Measurements from ENCODE around the gene MAGEB4. TPM values are rescaled to one million over a fixed set of nuclear protein-coding genes. Genes with fewer than 3 reads are reported as not detected.

The MAGEB4 gene, protein sequence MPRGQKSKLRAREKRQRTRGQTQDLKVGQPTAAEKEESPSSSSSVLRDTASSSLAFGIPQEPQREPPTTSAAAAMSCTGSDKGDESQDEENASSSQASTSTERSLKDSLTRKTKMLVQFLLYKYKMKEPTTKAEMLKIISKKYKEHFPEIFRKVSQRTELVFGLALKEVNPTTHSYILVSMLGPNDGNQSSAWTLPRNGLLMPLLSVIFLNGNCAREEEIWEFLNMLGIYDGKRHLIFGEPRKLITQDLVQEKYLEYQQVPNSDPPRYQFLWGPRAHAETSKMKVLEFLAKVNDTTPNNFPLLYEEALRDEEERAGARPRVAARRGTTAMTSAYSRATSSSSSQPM
- not detected in 2 replicates for total RNA-seq

GRCh38 chrX:30241724-30242415 is at the start of gene MAGEB4:
MAGEB4 (plus strand) TSS chrX:30242000; CDS start chrX:30242136, 136 bp downstream.

GRCh38 chrX:30215357-30215843 is 26.4 kb upstream of the MAGEB4 start, which contains the start of gene MAGEB2:
MAGEB2 (plus strand) TSS chrX:30215563; CDS start chrX:30218581, 3,018 bp downstream.

DNA sequence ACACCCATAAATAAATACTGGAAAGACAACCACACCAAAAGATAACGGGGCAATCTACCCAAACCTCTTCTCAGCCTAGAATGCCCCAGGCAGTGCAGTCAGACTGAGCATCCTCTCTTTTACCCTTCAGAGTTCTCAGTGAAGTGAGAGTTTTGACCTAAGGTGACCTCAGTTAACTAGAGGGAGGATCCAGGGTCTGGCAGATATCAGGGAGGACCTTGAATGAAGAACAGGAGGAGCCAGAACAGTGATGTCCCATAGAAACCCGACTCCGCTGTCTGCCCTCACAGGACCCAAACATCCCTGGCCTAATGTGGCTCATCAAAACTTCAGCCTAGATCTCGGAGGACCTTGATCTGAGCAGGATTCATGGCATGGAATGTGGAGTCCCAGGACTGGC is 11.4 kb upstream of the MAGEB4 start, which contains the start of gene MAGEB3:
Gene MAGEB3 (plus strand): TSS at position 263 of the 400 bp plus-strand sequence. CDS start 5,268 bp downstream, outside the sequence.

DNA sequence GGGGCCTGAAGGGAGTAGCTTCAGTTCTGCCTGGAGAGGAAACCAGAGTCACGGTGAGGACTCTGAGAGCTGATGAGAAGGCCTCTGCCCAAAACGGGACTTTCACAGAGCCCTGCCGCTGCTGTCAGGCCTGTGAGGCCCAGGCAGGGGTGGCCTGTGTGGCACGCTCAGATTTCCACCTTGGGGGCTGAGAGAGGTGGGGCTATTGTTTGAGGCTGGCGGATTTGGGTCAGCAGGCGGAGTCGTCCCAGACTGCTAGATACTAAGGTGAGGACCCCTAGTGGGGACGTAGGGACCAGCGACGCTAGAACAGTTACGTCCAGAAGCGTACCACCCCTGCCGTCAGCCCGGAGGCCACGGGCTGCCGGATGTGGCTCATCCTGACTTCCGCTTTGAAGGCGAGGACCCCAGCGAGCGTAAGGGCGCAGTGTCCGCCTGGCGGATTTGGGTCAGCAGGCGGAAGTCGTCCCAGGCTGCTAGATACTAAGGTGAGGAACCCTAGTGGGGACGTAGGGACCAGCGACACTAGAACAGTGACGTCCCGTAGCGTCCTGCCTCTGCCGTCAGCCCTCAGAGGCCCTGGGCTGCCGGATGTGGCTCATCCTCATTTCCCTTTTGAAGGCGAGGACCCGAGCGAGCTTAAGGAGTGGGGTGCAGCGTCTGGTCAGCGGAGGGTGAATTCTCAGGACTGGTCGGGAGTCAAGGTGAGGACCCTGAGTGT is 5.1 kb downstream of the MAGEB4 start, which contains the start of gene MAGEB1:
Gene MAGEB1 (plus strand): TSS at position 378 of the 721 bp plus-strand sequence. CDS start 3,348 bp downstream, outside the sequence.

Other genes starting within 250 kb of the MAGEB4 start
- gene MAGEB2, start 26.4 kb upstream of the MAGEB4 start, total RNA-seq: not detected in 2 replicates
- gene MAGEB3, start 11.3 kb upstream of the MAGEB4 start, total RNA-seq: not detected in 2 replicates
- gene MAGEB1, start 5.1 kb downstream of the MAGEB4 start, total RNA-seq: not detected in 2 replicates
- gene NR0B1, start 67.4 kb downstream of the MAGEB4 start, total RNA-seq: not detected in 2 replicates